Trophoblast cell (in vitro differentiated cells and primary cell): ENCODE results near the gene KCNJ12.

ENCODE experiments used
- DNase-seq, 2 donors: peaks; one replicate each; pipeline ENCODE4 v3.0.0-alpha.2; 2016
- H2AFZ ChIP-seq: 2 replicates; pipeline ENCODE4 v1.6.1; 2013; ENCODE audit warnings: low read length, moderate library complexity, mild to moderate bottlenecking; ENCODE audit not compliant: insufficient read depth, poor library complexity
- H2AK5ac ChIP-seq: 2 replicates; pipeline ENCODE4 v1.6.1; 2013; ENCODE audit warnings: mild to moderate bottlenecking, low read length
- H2BK120ac ChIP-seq: 2 replicates; pipeline ENCODE4 v1.6.1; 2013; ENCODE audit warnings: low read length, mild to moderate bottlenecking, moderate library complexity; ENCODE audit not compliant: insufficient read depth, poor library complexity
- H2BK12ac ChIP-seq: 2 replicates; pipeline ENCODE4 v1.6.1; 2013; ENCODE audit warnings: mild to moderate bottlenecking, low read length, moderate library complexity
- H2BK5ac ChIP-seq: 2 replicates; pipeline ENCODE4 v1.6.1; 2013; ENCODE audit warnings: low read length, low read depth, moderate library complexity, mild to moderate bottlenecking; ENCODE audit not compliant: poor library complexity
- H3K14ac ChIP-seq: 2 replicates; pipeline ENCODE4 v1.6.1; 2013; ENCODE audit warnings: mild to moderate bottlenecking, low read length
- H3K18ac ChIP-seq: 2 replicates; pipeline ENCODE4 v1.6.1; 2013; ENCODE audit warnings: mild to moderate bottlenecking, low read length
- H3K23ac ChIP-seq: 2 replicates; pipeline ENCODE4 v1.6.1; 2013; ENCODE audit warnings: low read length
- H3K27ac ChIP-seq: 2 replicates; pipeline ENCODE4 v1.5.1; 2013; ENCODE audit warnings: low read depth, mild to moderate bottlenecking, inconsistent platforms, low read length, moderate library complexity
- H3K27me3 ChIP-seq: 2 replicates; pipeline ENCODE4 v1.6.1; 2013; ENCODE audit warnings: inconsistent platforms, mild to moderate bottlenecking, low read length, moderate library complexity; ENCODE audit not compliant: insufficient read depth
- H3K36me3 ChIP-seq, 2 experiments: 1 replicate in 1 of 2; 2 replicates in 1 of 2; pipeline ENCODE4 v1.6.1; 2013; ENCODE audit warnings: low read length in 2 of 2, mild to moderate bottlenecking in 2 of 2, moderate library complexity in 1 of 2; ENCODE audit not compliant: insufficient read depth in 2 of 2, control insufficient read depth in 1 of 2
- H3K4ac ChIP-seq: 2 replicates; pipeline ENCODE4 v1.6.1; 2013; ENCODE audit warnings: low read depth, mild to moderate bottlenecking, low read length, moderate library complexity
- H3K4me1 ChIP-seq, 2 experiments: 1 replicate in 1 of 2; 2 replicates in 1 of 2; pipeline ENCODE4 v1.6.1; 2013; ENCODE audit warnings: low read length in 2 of 2, mild to moderate bottlenecking in 2 of 2, moderate library complexity in 1 of 2; ENCODE audit not compliant: insufficient read depth in 2 of 2, control insufficient read depth in 1 of 2
- H3K4me2 ChIP-seq: 2 replicates; pipeline ENCODE4 v1.6.1; 2013; ENCODE audit warnings: inconsistent platforms, mild to moderate bottlenecking, low read length, moderate library complexity
- H3K4me3 ChIP-seq: 2 replicates; pipeline ENCODE4 v1.5.1; 2013; ENCODE audit warnings: mild to moderate bottlenecking, low read depth, low read length, inconsistent platforms
- H3K79me1 ChIP-seq: one replicate; pipeline ENCODE4 v1.6.1; 2013; ENCODE audit warnings: low read length
- H3K79me2 ChIP-seq: 2 replicates; pipeline ENCODE4 v1.6.1; 2013; ENCODE audit warnings: low read length, mild to moderate bottlenecking; ENCODE audit not compliant: control insufficient read depth, insufficient read depth, poor library complexity
- H3K9ac ChIP-seq: 2 replicates; pipeline ENCODE4 v1.6.1; 2013; ENCODE audit warnings: mild to moderate bottlenecking, low read length
- H3K9me3 ChIP-seq: 2 replicates; pipeline ENCODE4 v1.6.1; 2013; ENCODE audit warnings: low read depth, mild to moderate bottlenecking, control low read depth, inconsistent platforms, low read length; ENCODE audit not compliant: insufficient read depth
- H4K12ac ChIP-seq: 2 replicates; pipeline ENCODE4 v1.6.1; 2013; ENCODE audit warnings: low read depth, mild to moderate bottlenecking, low read length, moderate library complexity
- H4K8ac ChIP-seq: 2 replicates; pipeline ENCODE4 v1.6.1; 2013; ENCODE audit warnings: low read depth, mild to moderate bottlenecking, low read length, moderate library complexity
- H4K91ac ChIP-seq: one replicate; pipeline ENCODE4 v1.6.1; 2013; ENCODE audit warnings: low read depth, mild to moderate bottlenecking, low read length, moderate library complexity
- WGBS: extraction: QIAGEN DNeasy Blood & Tissue Kit; methylation state at CpG from one replicate; pipeline ENCODE4 v1.1.7; 2013; ENCODE audit warnings: missing lambda C conversion rate; ENCODE audit not compliant: insufficient read length, insufficient coverage; ENCODE audit errors: extremely low coverage; 5-methylcytosine and 5-hydroxymethylcytosine counted together

The KCNJ12 gene

DNA sequence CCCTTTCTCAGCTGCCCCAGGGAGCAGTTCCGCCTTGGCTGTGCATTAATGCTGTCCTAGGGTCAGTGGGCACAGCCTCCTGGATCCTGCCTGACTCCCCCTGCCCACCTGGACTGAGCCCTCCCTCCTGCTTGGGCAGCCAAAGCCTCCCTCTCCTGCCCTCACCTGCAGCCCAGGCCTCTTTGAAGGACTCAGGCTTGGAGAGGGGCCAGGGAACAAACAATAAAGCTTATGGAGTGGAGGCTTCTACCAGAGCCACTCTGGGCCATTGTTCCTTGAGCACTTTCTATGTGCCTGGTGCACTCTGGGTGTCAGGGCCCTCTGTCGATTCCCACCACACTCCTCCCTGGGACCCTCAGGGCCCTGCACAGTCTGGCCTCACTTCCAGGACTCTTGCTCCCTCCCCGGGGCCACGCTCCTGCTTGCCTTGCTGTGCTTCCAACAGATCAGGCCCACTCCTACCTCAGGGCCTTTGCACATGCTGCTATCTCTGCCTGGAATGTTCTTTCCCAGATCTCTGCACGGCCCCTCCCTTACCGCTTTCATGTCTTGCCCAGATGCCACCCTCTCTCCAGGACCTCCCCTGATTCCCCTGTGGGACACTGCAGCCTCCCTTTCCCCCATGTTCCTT lies 5.0 kb downstream of the KCNJ12 start:
- H4K91ac ChIP-seq, result no peak overlapping the region
- WGBS, result no CpG with 5 or more reads among the region's 6 CpGs
- no peak overlapping the region for H3K14ac ChIP-seq
- no peak for DNase-seq
- no peak overlapping the region for H3K9ac ChIP-seq
- H2BK12ac ChIP-seq, result no peak overlapping the region
- H4K8ac ChIP-seq, result no peak overlapping the region
- H3K79me2 ChIP-seq, result no peaks in the 10 kb centered on the region
- H3K4me3 ChIP-seq, result no peak overlapping the region
- no peaks in the 10 kb centered on the region for H3K79me1 ChIP-seq
- H4K12ac ChIP-seq, result no peak overlapping the region
- H3K18ac ChIP-seq, result no peak overlapping the region
- H3K27me3 ChIP-seq, result peaks cover 28% of the 10 kb centered on the region
- no peaks in the 10 kb centered on the region for H3K36me3 ChIP-seq
- peaks cover 8 to 10% of the 10 kb centered on the region in 2 experiments for H3K4me1 ChIP-seq
- peaks cover 2% of the 10 kb centered on the region for H3K9me3 ChIP-seq
- H3K4me2 ChIP-seq, result no peak overlapping the region
- no peak overlapping the region for H3K4ac ChIP-seq
- H2BK5ac ChIP-seq, result no peak overlapping the region
- H2AK5ac ChIP-seq, result no peak overlapping the region
- no peak overlapping the region for H3K27ac ChIP-seq
- H2BK120ac ChIP-seq, result no peak overlapping the region
- H2AFZ ChIP-seq, result no peak overlapping the region
- H3K23ac ChIP-seq, result no peak overlapping the region

DNA sequence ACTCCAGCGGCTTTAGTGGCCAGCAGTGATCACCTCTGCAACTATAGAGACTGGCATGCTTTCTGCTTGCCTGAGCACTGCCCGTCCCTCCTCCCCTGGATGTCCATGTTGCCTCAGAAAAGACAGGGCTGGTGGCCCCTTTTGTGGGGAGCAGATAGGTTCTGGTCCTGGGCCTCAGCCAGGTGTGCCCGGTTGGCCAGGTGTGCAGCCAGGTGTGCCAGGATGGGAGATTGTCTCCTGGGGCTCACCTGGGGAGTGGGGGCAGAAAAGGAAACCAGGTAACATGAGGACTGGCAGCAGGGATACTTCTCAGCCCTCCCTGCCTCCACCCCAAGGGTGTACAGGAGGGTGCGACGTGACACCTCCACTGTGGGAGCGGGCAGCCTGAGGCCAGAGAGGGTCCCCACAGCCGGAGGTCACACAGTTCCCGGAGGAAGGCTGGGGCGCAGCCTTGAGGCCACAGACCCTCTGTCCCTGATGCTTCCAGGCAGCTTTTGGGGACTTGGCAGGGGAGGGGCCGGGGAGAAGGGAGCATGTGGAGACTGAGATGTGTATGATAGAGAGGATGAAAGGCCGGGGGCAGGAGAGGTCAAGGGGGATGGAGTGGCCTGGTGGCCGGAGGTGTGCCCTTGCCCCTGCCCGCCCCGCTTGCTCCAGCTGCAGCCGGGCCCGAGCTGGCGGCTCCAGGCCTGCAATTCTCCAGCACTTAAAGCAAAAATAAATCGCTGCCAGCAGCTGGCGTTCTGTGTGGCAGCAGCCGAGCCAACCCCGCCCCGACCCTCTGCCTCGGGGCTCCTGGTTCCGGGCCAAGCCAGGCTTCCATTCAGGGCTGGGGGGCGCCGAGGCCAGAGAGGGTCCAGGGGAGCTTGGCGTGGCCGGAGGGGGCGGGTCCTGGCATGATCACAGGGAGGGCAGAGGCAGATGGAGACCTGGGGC lies 6.7 kb downstream of the KCNJ12 start:
- Histone ChIP-seq H2BK12ac (no peak overlapping the region), H4K91ac (no peak overlapping the region), H3K4me2 (no peak overlapping the region), H2AK5ac (no peak overlapping the region), H3K4ac (no peak overlapping the region), H3K4me3 (no peak overlapping the region), H3K18ac (no peak overlapping the region), H4K12ac (no peak overlapping the region), H3K14ac (no peak overlapping the region), H3K9me3 (peaks cover 2% of the 10 kb centered on the region), H2BK5ac (no peak overlapping the region), H3K4me1 (peaks cover 2 to 3% of the 10 kb centered on the region in 2 experiments), H3K79me1 (no peaks in the 10 kb centered on the region), H4K8ac (no peak overlapping the region), H3K9ac (no peak overlapping the region), H3K27ac (no peak overlapping the region), H2BK120ac (no peak overlapping the region), H3K27me3 (peaks cover 12% of the 10 kb centered on the region), H3K23ac (no peak overlapping the region), H3K79me2 (no peaks in the 10 kb centered on the region), H3K36me3 (no peaks in the 10 kb centered on the region), H2AFZ (no peak overlapping the region)
- no peak for DNase-seq
- no CpG with 5 or more reads among the region's 29 CpGs for WGBS

DNA sequence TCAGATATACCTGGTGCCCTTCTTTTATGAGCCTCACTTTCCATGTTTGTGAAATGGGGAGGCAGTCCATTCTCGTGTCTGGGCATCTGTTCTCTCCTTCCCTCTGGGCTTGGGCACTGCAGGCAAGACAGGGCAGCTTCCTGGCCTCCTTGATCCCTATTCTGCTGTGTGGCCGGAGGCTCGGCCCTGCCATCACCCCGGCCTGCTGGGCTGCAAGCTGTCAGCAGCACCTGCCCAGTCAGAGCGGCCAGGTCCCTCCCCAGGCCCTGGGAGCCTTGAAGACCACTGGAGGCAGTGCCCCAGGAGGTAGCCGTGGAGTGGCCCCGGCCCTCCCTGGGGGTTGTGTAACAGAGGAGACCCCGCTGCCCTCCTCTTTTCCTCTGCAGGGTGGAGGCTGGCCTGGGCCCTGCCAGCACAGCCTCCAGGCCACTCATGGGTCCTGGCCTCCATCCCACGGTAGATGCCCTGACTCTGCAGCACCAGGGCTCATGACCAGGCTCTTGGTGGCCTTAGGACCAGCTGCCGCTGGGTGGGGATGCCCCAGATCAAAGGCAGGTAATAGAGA lies 9.2 kb downstream of the KCNJ12 start:
- WGBS, result no CpG with 5 or more reads among the region's 10 CpGs
- Histone ChIP-seq H3K18ac (no peak overlapping the region), H3K9me3 (no peaks in the 10 kb centered on the region), H4K12ac (no peak overlapping the region), H3K4me3 (no peak overlapping the region), H2BK12ac (no peak overlapping the region), H3K14ac (no peak overlapping the region), H3K79me1 (no peaks in the 10 kb centered on the region), H3K27ac (no peak overlapping the region), H3K23ac (no peak overlapping the region), H4K91ac (no peak overlapping the region), H2BK5ac (no peak overlapping the region), H3K4me2 (no peak overlapping the region), H2AK5ac (no peak overlapping the region), H3K4ac (no peak overlapping the region), H3K4me1 (no peaks in the 10 kb centered on the region), H2AFZ (no peak overlapping the region), H4K8ac (no peak overlapping the region), H3K9ac (no peak overlapping the region), H2BK120ac (no peak overlapping the region), H3K79me2 (no peaks in the 10 kb centered on the region), H3K36me3 (no peaks in the 10 kb centered on the region), H3K27me3 (no peaks in the 10 kb centered on the region)
- no peak for DNase-seq

DNA sequence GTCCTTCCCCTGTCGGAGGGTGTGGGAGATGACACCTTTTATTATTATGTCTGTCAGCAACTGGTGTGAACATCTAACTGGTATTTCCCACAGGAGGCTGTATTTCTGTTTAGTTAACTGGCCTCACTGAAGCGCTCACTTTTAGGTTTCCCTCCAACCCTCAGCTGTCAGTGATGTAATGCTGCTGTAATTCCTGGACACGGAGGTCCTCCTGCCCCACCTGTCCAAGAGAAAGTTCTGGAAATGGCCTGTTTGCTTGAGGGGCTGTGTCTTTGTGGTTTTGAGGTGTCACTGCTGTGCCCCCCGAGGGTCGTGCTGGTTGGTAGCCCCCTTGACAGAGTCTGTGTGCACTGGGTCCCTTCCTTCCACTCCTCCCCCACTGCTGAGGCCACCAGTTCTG lies 11.5 kb downstream of the KCNJ12 start:
- DNase-seq, result peak in 1 of 2 donors; percentile 13
- no peak overlapping the region for H4K12ac ChIP-seq
- no peaks in the 10 kb centered on the region for H3K79me1 ChIP-seq
- no peak overlapping the region for H3K27ac ChIP-seq
- no peak overlapping the region for H2BK12ac ChIP-seq
- no peaks in the 10 kb centered on the region for H3K9me3 ChIP-seq
- H3K9ac ChIP-seq, result no peak overlapping the region
- H2AFZ ChIP-seq, result no peak overlapping the region
- H3K79me2 ChIP-seq, result no peaks in the 10 kb centered on the region
- H3K4me2 ChIP-seq, result no peak overlapping the region
- H2BK5ac ChIP-seq, result no peak overlapping the region
- no peak overlapping the region for H2BK120ac ChIP-seq
- no peak overlapping the region for H3K14ac ChIP-seq
- no peak overlapping the region for H4K8ac ChIP-seq
- no peak overlapping the region for H3K4me3 ChIP-seq
- WGBS, result no CpG with 5 or more reads among the region's 5 CpGs
- no peaks in the 10 kb centered on the region for H3K4me1 ChIP-seq
- no peak overlapping the region for H4K91ac ChIP-seq
- H3K4ac ChIP-seq, result no peak overlapping the region
- H3K36me3 ChIP-seq, result no peaks in the 10 kb centered on the region
- H3K18ac ChIP-seq, result no peak overlapping the region
- no peak overlapping the region for H3K23ac ChIP-seq
- no peak overlapping the region for H2AK5ac ChIP-seq
- no peaks in the 10 kb centered on the region for H3K27me3 ChIP-seq
